SJCRH30 (cell line): ENCODE measurements around the gene LPCAT3. TPM values are rescaled to one million over a fixed set of nuclear protein-coding genes. Genes with fewer than 3 reads are reported as not detected.
"Not testable (repeated sequence)": the region's sequence is repeated elsewhere in the genome, so short reads cannot be mapped to it uniquely, and the experiment has no call there.

ENCODE experiments used
- DNase-seq, 2 experiments: peaks; one replicate each; pipeline ENCODE4 v3.0.0-alpha.2; 2015 to 2020
- H3K27ac ChIP-seq: fragments of 250-450 bp; sonication (Bioruptor Pico); 2 replicates; pipeline ENCODE4 v1.5.1; 2020; ENCODE audit warnings: mild to moderate bottlenecking, moderate library complexity
- H3K27me3 ChIP-seq: fragments of 250-450 bp; sonication (Bioruptor Pico); 2 replicates; pipeline ENCODE4 v1.5.1; 2020; ENCODE audit warnings: mild to moderate bottlenecking, moderate library complexity
- H3K36me3 ChIP-seq: fragments of 250-450 bp; sonication (Bioruptor Pico); 2 replicates; pipeline ENCODE4 v1.5.1; 2020; ENCODE audit warnings: mild to moderate bottlenecking, moderate library complexity
- H3K4me1 ChIP-seq: fragments of 250-450 bp; sonication (Bioruptor Pico); 2 replicates; pipeline ENCODE4 v1.5.1; 2020; ENCODE audit warnings: mild to moderate bottlenecking, moderate library complexity
- H3K4me3 ChIP-seq: fragments of 250-450 bp; sonication (Bioruptor Pico); 2 replicates; pipeline ENCODE4 v1.5.1; 2020; ENCODE audit warnings: mild to moderate bottlenecking, moderate library complexity
- H3K9me3 ChIP-seq: fragments of 250-450 bp; sonication (Bioruptor Pico); replicated peaks from 2 replicates; pipeline ENCODE4 v1.5.1; 2020; ENCODE audit warnings: mild to moderate bottlenecking, moderate library complexity
- total RNA-seq: library from RNA; depleted of rRNA; stranded (reverse); fragments of >200 nt; shearing (Covaris generic); gene quantifications from 2 replicates; pipeline ENCODE4 v1.2.3, GENCODE V29; 2014

LPCAT3 gene
- total RNA-seq, 1 experiment from 2014 or later: 19.9 TPM

- H3K4me3 ChIP-seq: peak overlapping the region; percentile 89
- H3K9me3 ChIP-seq: no peaks in the 10 kb centered on the region
- no peaks in the 10 kb centered on the region for H3K36me3 ChIP-seq
- peak overlapping the region; percentile 49; the same call in 1 of the 2 replicates for H3K27ac ChIP-seq
- H3K4me1 ChIP-seq: peaks cover 9% of the 10 kb centered on the region
- H3K27me3 ChIP-seq: no peaks in the 10 kb centered on the region
- DNase-seq: peak in 1 of 2 experiments; percentile 19
Measured at GRCh38 chr12:7019043-7019569, 830 bp upstream of the LPCAT3 start.

- H3K9me3 ChIP-seq: no peaks in the 10 kb centered on the region
- H3K27ac ChIP-seq: peak overlapping the region; percentile 49
- H3K27me3 ChIP-seq: no peaks in the 10 kb centered on the region
- H3K4me3 ChIP-seq: peak overlapping the region; percentile 89
- H3K4me1 ChIP-seq: peaks cover 9% of the 10 kb centered on the region
- DNase-seq: peak; percentile 76 to 77
- H3K36me3 ChIP-seq: no peaks in the 10 kb centered on the region
Measured at GRCh38 chr12:7017870-7018349, 366 bp downstream of the LPCAT3 start.

- Histone ChIP-seq H3K27ac (no peak overlapping the region), H3K9me3 (no peaks in the 10 kb centered on the region), H3K27me3 (no peaks in the 10 kb centered on the region), H3K36me3 (no peaks in the 10 kb centered on the region), H3K4me1 (peaks cover 9% of the 10 kb centered on the region), H3K4me3 (peak overlapping the region; percentile 89)
- peak in 1 of 2 experiments; percentile 22 for DNase-seq
Measured at GRCh38 chr12:7016958-7017571, 1.2 kb downstream of the LPCAT3 start.

- Histone ChIP-seq H3K27me3 (no peaks in the 10 kb centered on the region), H3K4me1 (peaks cover 9% of the 10 kb centered on the region), H3K36me3 (no peaks in the 10 kb centered on the region), H3K27ac (no peak overlapping the region), H3K9me3 (no peaks in the 10 kb centered on the region), H3K4me3 (no peak overlapping the region)
- DNase-seq: no peak
Measured at GRCh38 chr12:7015555-7016370, 2.5 kb downstream of the LPCAT3 start.

GRCh38 chr12:7013101-7013500, 5.2 kb downstream of the LPCAT3 start:
- peaks cover 6% of the 10 kb centered on the region; the same call in 1 of the 2 replicates for H3K4me1 ChIP-seq

GRCh38 chr12:7012024-7012607, 6.2 kb downstream of the LPCAT3 start:
- Histone ChIP-seq H3K4me1 (peaks cover 2% of the 10 kb centered on the region; the same call in 1 of the 2 replicates), H3K4me3 (no peak overlapping the region), H3K9me3 (no peaks in the 10 kb centered on the region), H3K27me3 (no peaks in the 10 kb centered on the region), H3K36me3 (peaks cover 2% of the 10 kb centered on the region; the same call in 1 of the 2 replicates), H3K27ac (no peak overlapping the region)
- DNase-seq: no peak

More at GRCh38 chr12:7013101-7013500, 5.2 kb downstream of the LPCAT3 start:
- no peaks in the 10 kb centered on the region for H3K27me3 ChIP-seq
- no peak overlapping the region for H3K4me3 ChIP-seq
- H3K27ac ChIP-seq: no peak overlapping the region
- DNase-seq: no peak
- peaks cover 2% of the 10 kb centered on the region; the same call in 1 of the 2 replicates for H3K36me3 ChIP-seq
- H3K9me3 ChIP-seq: no peaks in the 10 kb centered on the region

- DNase-seq, H3K27me3 ChIP-seq, H3K9me3 ChIP-seq, H3K4me1 ChIP-seq, H3K27ac ChIP-seq, H3K4me3 ChIP-seq, H3K36me3 ChIP-seq: not testable (repeated sequence)
Measured at GRCh38 chr12:7011398-7011797, 6.9 kb downstream of the LPCAT3 start.

GRCh38 chr12:7009512-7009911, 8.8 kb downstream of the LPCAT3 start:
- H3K9me3 ChIP-seq: no peaks in the 10 kb centered on the region
- H3K36me3 ChIP-seq: peaks cover 4% of the 10 kb centered on the region; the same call in 1 of the 2 replicates
- no peaks in the 10 kb centered on the region for H3K4me1 ChIP-seq
- no peak overlapping the region for H3K27ac ChIP-seq
- no peaks in the 10 kb centered on the region for H3K27me3 ChIP-seq
- H3K4me3 ChIP-seq: no peak overlapping the region
- DNase-seq: no peak

- H3K9me3 ChIP-seq: no peaks in the 10 kb centered on the region
- H3K4me1 ChIP-seq: no peaks in the 10 kb centered on the region
- no peaks in the 10 kb centered on the region for H3K27me3 ChIP-seq
- H3K36me3 ChIP-seq: peaks cover 4% of the 10 kb centered on the region
- DNase-seq: no peak
- H3K27ac ChIP-seq: no peak overlapping the region
- H3K4me3 ChIP-seq: no peak overlapping the region
Measured at GRCh38 chr12:7008864-7009263, 9.4 kb downstream of the LPCAT3 start.

- no peak for DNase-seq
- H3K4me1 ChIP-seq: no peaks in the 10 kb centered on the region
- no peak overlapping the region for H3K4me3 ChIP-seq
- H3K27me3 ChIP-seq: no peaks in the 10 kb centered on the region
- H3K27ac ChIP-seq: no peak overlapping the region
- no peaks in the 10 kb centered on the region for H3K9me3 ChIP-seq
- H3K36me3 ChIP-seq: peaks cover 4% of the 10 kb centered on the region
Measured at GRCh38 chr12:7006639-7007038, 11.6 kb downstream of the LPCAT3 start.

- DNase-seq: no peak
- no peak overlapping the region for H3K4me3 ChIP-seq
- H3K27ac ChIP-seq: no peak overlapping the region
- H3K36me3 ChIP-seq: peaks cover 2% of the 10 kb centered on the region
- no peaks in the 10 kb centered on the region for H3K9me3 ChIP-seq
- H3K4me1 ChIP-seq: no peaks in the 10 kb centered on the region
- no peaks in the 10 kb centered on the region for H3K27me3 ChIP-seq
Measured at GRCh38 chr12:7005311-7005710, 13.0 kb downstream of the LPCAT3 start.

GRCh38 chr12:7004840-7005239, 13.4 kb downstream of the LPCAT3 start:
- no peak overlapping the region for H3K4me3 ChIP-seq
- no peaks in the 10 kb centered on the region for H3K27me3 ChIP-seq
- H3K4me1 ChIP-seq: no peaks in the 10 kb centered on the region
- DNase-seq: no peak
- peaks cover 2% of the 10 kb centered on the region for H3K36me3 ChIP-seq
- no peak overlapping the region for H3K27ac ChIP-seq
- H3K9me3 ChIP-seq: no peaks in the 10 kb centered on the region

GRCh38 chr12:7004287-7004803, 13.9 kb downstream of the LPCAT3 start:
- Histone ChIP-seq H3K27me3 (no peaks in the 10 kb centered on the region), H3K4me3 (no peak overlapping the region), H3K36me3 (peaks cover 2% of the 10 kb centered on the region), H3K9me3 (no peaks in the 10 kb centered on the region), H3K4me1 (peaks cover 3% of the 10 kb centered on the region), H3K27ac (no peak overlapping the region)
- no peak for DNase-seq

GRCh38 chr12:7001921-7002591, 16.2 kb downstream of the LPCAT3 start:
- Histone ChIP-seq H3K4me1 (peaks cover 7% of the 10 kb centered on the region), H3K27ac (no peak overlapping the region), H3K4me3 (no peak overlapping the region), H3K36me3 (peaks cover 10% of the 10 kb centered on the region; the same call in 1 of the 2 replicates), H3K27me3 (no peaks in the 10 kb centered on the region), H3K9me3 (no peaks in the 10 kb centered on the region)
- DNase-seq: no peak
